H1 (cell line): ENCODE data around the gene ACHE.

Experiments
- SP4 ChIP-seq: IDR thresholded peaks from 2 replicates; pipeline ENCODE4 v1.6.1; 2012; ENCODE audit warnings: low read length, inconsistent platforms
- TEAD4 ChIP-seq: IDR thresholded peaks from 2 replicates; pipeline ENCODE4 v1.6.1; 2012; ENCODE audit warnings: low read depth, low read length, inconsistent platforms, mixed read lengths

GRCh38 chr7:100897772-100898454 is 2.2 kb upstream of the ACHE start:
- no peak for TF ChIP-seq TEAD4
- TF ChIP-seq SP4, result no peak
